NOMO-1 (cell line): ENCODE results near the gene PCP4.

Experiments
- DNase-seq, 2 experiments: peaks; one replicate each; lab custom pipeline; 2025; ENCODE audit not compliant: unreplicated experiment in 2 of 2; lab: John Stamatoyannopoulos, UW

The PCP4 gene

GRCh38 chr21:39867198-39867650 lies at the start of gene PCP4:
PCP4 (plus strand) TSS chr21:39867438; CDS start chr21:39867502, 64 bp downstream.
- peak in 1 of 2 experiments; percentile 19 for DNase-seq

DNA sequence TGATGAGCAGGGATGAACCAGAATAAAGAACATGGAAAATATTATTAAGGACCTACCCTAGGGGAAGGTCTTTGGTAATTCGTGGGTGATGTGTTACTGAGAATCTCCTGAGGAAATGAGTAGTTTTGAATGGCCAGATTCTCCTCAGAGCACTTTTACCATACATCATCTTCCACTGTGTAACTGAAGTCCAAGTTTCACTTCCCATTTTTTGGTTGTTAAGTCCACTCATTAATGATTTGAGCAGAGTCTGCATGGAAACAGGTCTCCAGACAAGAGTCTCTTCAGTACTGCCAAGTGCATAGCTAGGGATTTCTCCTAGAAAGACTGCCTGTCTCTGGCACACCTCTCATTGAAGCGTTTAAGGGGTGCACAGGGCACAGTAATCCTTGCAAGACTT lies 48.7 kb upstream of the PCP4 start:
- DNase-seq: peak in 1 of 2 experiments; percentile 9

DNA sequence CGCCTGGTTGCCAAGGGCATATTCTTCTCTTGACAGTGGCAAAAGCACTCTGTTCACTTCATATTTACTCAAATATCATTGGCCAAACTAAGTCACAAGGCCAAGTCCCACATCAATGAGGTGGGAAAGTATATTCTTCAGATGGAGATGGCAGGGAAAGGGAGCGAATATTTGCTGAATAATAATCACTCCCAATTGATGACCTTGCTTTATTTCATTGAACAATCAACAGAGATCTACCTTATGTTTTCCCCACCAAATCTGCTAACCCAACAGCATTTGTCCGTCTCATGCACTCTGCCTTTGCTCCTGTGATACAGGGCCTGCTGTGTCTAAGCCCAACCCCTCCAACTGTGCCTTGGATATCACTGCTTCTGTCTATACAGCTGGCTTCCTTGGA lies 45.2 kb upstream of the PCP4 start:
- DNase-seq: no peak

DNA sequence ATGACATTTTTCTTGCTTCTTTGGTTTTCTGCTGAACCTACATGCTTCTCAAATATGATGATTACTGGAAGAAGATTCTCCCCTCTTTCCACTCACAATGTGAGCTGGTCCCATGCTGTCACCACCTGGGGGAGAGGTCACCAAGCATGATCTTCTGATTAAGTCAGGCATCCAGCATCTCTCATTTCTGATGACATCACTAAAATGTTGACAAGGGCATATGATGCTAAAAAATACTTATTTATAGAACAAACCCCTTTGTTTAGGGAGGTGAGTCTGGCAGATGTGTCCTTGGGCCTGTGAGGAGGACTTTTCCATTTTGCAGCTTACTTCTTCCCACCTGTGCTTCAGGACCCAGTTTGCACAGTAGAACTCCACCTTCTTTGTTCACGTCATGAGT lies 42.0 kb upstream of the PCP4 start:
- DNase-seq: no peak

DNA sequence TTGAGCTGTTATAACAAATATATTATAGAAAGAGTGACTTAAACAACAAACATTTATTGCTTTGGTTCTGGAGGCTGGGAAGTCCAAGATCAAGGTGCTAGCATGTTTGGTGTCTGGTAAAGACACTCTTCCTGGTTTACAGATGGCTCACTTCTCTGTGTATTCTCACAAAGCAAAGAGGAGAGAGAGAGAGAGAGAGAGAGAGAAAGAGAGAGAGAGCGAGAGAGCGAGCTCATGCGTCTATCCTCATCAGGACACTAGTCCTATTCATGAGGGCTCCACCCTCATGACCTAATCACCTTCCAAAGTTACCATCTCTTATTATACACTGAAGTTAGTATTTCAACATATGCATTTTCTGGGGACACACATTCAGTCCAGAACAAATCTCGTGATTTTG lies 32.7 kb upstream of the PCP4 start:
- DNase-seq: no peak

DNA sequence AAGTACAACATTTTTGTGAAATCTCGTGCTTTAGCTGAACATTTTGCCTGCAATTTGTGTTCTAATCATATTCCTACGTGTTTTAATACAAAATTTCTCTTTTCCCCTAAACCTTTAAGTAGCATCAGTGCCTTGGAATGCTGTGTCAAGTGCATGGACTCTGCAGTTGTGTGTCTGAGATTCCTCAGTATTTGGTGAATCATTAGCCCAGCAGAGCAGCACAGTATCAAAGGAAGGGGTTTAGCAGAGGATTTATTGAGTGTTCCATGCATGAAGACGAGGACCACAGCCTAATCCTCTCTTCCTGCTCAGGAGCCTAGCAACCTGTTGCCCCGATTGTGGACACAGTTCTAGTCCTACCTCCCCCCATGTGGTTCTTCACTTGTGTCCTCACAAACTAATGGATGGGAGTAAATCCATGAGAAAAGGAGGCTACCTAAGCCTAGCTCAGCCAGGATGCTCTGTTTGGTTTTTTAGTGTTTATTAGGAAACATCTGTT lies 29.3 kb upstream of the PCP4 start:
- no peak for DNase-seq

DNA sequence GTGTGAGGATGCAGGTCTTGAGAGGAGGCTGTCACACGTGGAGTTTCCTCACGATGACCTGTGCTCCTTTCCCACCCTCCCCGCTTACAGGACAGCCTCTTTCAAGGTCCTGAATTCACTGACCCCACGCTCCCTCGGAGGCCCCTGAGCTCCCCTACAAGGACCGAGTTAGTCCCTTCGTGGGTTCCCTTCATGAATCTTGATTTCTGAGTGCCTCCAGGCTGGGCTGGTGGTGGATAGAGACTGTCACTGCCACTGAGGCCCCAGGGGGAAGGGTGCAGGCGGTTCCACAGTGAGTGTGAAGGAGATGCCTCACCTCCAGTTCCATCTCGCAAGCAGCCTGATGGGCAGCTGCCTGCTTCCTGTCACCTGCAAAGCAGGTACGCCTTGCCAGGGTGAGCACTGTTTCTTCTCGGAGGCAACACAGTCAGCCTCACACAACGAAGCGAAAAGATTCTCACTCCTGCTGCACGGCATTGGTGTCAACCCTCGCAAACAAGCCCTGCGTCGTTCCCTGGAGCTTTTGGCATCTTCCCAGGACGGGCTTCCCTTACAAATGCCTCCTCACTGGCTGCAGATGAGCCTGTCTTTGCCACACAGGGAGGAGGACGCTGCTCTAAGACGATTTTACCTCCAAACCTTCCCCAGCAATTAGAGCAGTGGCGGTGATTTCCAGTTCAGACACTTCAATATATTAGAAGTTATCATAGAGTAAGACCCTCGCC lies 26.7 kb upstream of the PCP4 start:
- DNase-seq: no peak

- no peak for DNase-seq
These were observed 24.3 kb upstream of the PCP4 start for GRCh38 chr21:39842741-39843459.

DNA sequence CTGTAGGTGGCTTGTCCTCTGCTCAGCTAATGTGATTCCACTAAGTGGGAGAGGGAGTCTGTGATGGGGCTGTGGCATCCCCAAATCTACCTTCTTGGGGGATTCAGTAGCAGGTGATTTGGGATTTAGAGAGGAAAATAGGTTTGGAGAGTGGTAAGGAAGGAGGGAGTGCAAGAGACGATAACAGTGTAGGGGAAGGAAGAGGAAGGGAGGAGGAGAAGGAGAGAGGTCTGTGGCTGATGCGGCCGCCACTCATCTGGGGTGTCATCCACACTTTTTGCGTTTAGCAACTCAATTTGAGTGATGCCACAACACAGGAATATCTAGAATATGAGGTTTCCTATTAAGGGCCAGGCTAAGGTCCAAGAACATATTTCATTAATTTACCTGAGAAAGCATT lies 23.8 kb upstream of the PCP4 start:
- no peak for DNase-seq

- DNase-seq: no peak
These were observed 23.3 kb upstream of the PCP4 start for GRCh38 chr21:39843916-39844315.

- DNase-seq: no peak
These were observed 21.6 kb upstream of the PCP4 start for GRCh38 chr21:39845571-39846130.

GRCh38 chr21:39847877-39848276 lies 19.4 kb upstream of the PCP4 start:
- DNase-seq: no peak

DNA sequence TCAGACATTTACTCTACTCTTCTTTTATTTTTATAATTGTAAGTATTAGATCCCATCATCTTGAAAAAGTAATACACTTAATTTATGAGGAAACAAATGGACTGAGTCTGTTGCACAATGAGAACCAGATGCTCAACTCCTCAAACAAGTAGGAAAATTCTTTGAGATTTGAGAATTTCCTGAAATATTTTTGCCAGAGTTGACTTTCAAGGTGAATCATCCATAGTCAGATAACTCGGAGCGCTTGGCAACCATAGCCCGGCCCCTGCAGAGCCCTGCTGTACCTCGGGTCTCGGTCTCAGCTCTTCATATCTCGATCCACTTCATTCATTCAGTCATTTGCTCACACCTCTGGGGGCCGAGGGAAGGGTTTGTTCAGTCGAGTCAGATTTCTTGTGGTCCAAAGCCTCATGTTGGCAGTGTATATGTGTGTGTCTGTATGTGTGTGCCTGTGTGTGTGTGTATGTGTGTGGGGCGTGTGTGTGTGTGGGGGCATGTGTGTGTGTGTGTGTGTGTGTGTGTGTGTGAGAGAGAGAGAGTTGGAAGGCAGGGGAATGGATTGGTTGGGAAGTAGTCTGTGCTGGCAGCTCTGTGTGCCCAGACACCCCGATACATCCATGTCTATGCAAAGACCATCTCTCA lies 18.1 kb upstream of the PCP4 start:
- no peak for DNase-seq

- DNase-seq: no peak
These were observed 16.9 kb upstream of the PCP4 start for GRCh38 chr21:39850333-39850732.

- no peak for DNase-seq
These were observed 16.1 kb upstream of the PCP4 start for GRCh38 chr21:39851002-39851618.

GRCh38 chr21:39852021-39852721 lies 15.1 kb upstream of the PCP4 start:
- DNase-seq: no peak

DNA sequence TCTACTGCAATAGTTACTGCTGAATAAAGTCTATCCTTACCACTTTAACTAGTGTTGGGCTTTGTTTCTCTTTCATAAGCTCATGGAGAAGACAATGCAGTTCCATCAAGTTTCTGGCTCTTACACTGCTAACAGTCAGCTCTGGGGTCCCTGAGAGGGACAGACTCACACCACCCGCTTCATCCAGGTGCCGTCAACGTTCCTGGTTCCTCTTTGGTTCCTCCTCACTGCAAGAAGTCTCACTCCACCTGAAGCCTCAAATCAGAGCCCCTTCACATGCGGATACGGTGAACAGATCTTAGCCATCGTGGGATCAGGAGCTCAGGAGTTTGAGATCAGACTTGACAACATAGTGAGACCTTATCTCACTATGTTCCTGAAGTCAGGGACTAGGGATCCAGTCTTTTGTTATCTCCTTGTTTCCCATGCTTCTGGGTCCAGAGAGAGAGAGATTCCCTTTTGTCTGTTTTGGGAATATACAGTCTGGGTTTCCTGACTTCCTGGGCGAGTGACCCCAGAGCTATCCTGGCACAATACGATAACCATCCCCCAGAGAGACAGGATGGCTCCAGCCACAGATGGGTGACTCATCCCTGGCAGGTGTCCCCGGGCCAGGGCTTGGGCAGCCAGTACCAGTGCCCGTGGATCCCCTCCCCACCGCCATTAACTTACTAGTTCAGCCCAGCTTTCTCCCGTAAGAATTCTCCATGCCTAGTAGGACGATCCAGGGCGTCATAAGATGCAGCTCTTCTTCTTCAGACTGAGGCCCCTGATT lies 14.3 kb upstream of the PCP4 start:
- no peak for DNase-seq

DNA sequence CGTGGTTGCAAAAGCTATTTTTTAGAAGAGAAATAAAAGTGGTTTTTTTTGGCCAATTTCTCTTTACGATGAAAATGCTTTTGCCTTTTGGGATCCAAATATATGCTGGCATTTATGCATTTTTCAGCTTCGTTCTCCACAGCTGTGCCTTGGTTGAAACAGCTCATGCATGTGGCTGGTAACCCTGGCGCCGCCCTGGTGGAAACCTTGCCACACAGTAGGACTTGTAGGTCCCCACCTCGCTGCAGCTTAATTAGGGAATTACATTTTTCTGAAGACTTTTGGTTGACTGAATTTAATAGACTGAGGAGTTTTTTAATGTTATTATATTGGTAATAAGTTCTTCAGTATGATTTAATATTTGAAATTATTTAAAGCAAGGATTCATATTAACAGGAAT lies 12.7 kb upstream of the PCP4 start:
- DNase-seq: no peak

DNA sequence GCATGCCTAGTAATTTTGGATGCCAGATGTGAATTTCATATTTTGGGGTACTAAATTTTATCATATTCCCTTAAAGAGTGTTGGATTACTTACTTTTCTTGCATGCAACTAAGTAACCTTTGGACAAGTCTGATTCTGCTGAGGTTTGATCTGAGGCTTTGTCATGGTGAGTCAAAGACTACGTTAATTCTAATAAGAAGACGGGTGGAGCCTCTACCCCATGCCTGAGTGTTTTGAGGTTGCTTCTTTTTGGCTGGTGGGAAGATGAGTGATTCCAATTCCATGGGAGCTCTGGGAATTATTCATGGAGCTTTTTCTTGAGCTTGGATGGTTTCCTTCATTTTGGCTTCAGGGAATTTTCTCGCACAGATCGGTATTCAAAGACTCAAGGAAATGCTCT lies 11.6 kb upstream of the PCP4 start:
- no peak for DNase-seq

DNA sequence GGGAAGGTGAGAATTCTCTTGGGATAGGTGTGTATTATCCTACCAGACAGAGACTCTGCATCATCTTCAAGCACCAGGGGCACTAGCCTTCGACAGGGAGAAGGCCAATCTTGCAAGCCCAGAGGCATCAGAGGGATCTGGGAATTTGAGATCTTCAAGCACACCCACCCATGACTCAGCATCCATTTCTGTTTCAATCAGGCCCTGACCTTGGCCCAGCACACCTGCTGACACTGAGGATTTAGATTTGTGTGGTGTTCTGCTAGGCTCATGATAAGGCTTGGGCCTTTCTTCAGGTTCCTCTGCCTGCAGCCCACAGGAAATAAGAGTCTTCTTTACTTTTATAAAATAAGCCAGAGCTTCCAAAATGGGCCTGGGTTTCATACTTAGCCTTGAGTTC lies 6.6 kb upstream of the PCP4 start:
- DNase-seq: no peak
